Kidney (tissue), 14 donors: ENCODE data around the gene NPBWR2. TPM values are rescaled to one million over a fixed set of nuclear protein-coding genes. Genes with fewer than 3 reads are reported as not detected.

Experiments
- DNase-seq, 5 donors: peaks; one replicate each; pipeline ENCODE4 v3.0.0-alpha.2; 2013 to 2020
- FAIRE-seq: peaks from 2 replicates; lab custom pipeline; 2012; peaks lifted over from hg19 to GRCh38; lab: Jason Lieb, UNC
- H3K27ac ChIP-seq, 2 donors: one replicate each; pipeline ENCODE4 v1.7.0; 2013; ENCODE audit warnings: low read depth in 2 of 2, low read length in 2 of 2, inconsistent platforms in 1 of 2
- H3K27me3 ChIP-seq: one replicate; pipeline ENCODE4 v1.7.1; 2013; ENCODE audit warnings: low read length, inconsistent platforms; ENCODE audit not compliant: control insufficient read depth, insufficient read depth
- H3K36me3 ChIP-seq, 3 donors: one replicate each; pipeline versions ENCODE4 v1.7.0 to v1.7.1; 2013; ENCODE audit warnings: low read length in 3 of 3, control low read depth in 1 of 3, inconsistent platforms in 1 of 3; ENCODE audit not compliant: insufficient read depth in 3 of 3, control insufficient read depth in 2 of 3
- H3K4me1 ChIP-seq, 3 donors: one replicate each; pipeline versions ENCODE4 v1.7.0 to v1.7.1; 2013; ENCODE audit warnings: low read length in 3 of 3, inconsistent platforms in 1 of 3, low read depth in 1 of 3; ENCODE audit not compliant: control insufficient read depth in 2 of 3, insufficient read depth in 2 of 3
- H3K4me3 ChIP-seq, 3 donors: one replicate each; pipeline versions ENCODE4 v1.7.0 to v1.8.1; 2013; ENCODE audit warnings: low read length in 3 of 3, control low read depth in 1 of 3, inconsistent platforms in 1 of 3
- H3K9ac ChIP-seq, 3 donors: one replicate each; pipeline versions ENCODE4 v1.7.0 to v1.7.1; 2013; ENCODE audit warnings: low read length in 3 of 3, control low read depth in 1 of 3, inconsistent platforms in 1 of 3
- H3K9me3 ChIP-seq, 3 donors: one replicate each; pipeline versions ENCODE4 v1.7.0 to v1.7.1; 2013; ENCODE audit warnings: low read length in 3 of 3, control low read depth in 1 of 3, inconsistent platforms in 1 of 3; ENCODE audit not compliant: control insufficient read depth in 2 of 3, insufficient read depth in 1 of 3
- CTCF ChIP-seq: IDR thresholded peaks from 3 replicates; pipeline ENCODE4 v1.5.1; 2012; ENCODE audit warnings: mild to moderate bottlenecking, moderate library complexity, borderline replicate concordance; ENCODE audit not compliant: insufficient read depth; ENCODE audit errors: extremely low read depth
- intact Hi-C: fragments of 100-400 bp; cut with DNase I; formaldehyde crosslinking; loops from one replicate; pipeline ENCODE4 v1.11.1; 2022
- polyA plus RNA-seq: library from polyadenylated mRNA; stranded (reverse); fragments of 350-450 nt; fragmentation: Illumina TruSeq; extraction: RNeasy Lipid Tissue Mini Kit (QIAGEN cat#74804); gene quantifications from one replicate; pipeline ENCODE4 v1.2.3, GENCODE V29; 2014; ENCODE audit warnings: low read depth, low replicate concordance; ENCODE audit not compliant: insufficient read depth
- total RNA-seq: library from RNA; stranded (reverse); fragmentation: NEBNext Ultra II Directional; extraction: Animal tissue kit (Norgen Biotek cat#: 25700); gene quantifications from one replicate; pipeline ENCODE4 v1.2.1, GENCODE V29; 2021
- donor health status: control.
- donor health status: control.
- donor health status: control.
- donor health status: control.
- donor health status: control.
- donor health status: DM: yes; HTN: yes; CAD: no.
- donor health status: Normal renal cell carcinoma (clear cell type).

NPBWR2 gene
- total and polyA plus RNA-seq, 2 donors from 2014 or later: not detected

- Histone ChIP-seq H3K9ac (no peak overlapping the region), H3K27me3 (peaks cover 2% of the 10 kb centered on the region), H3K27ac (no peak overlapping the region), H3K4me3 (no peak overlapping the region), H3K9me3 (peaks cover 0 to 2% (median 0%) of the 10 kb centered on the region in 3 donors), H3K36me3 (no peaks in the 10 kb centered on the region), H3K4me1 (no peaks in the 10 kb centered on the region)
- DNase-seq (no peak), FAIRE-seq (no peak)
- no peak for TF ChIP-seq CTCF
- intact Hi-C loops: no loop called here
Measured at GRCh38 chr20:64100566-64100888, 6.8 kb downstream of the NPBWR2 start.

- H3K27me3 ChIP-seq: peaks cover 2% of the 10 kb centered on the region
- H3K27ac ChIP-seq: no peak overlapping the region
- peaks cover 0 to 2% (median 0%) of the 10 kb centered on the region in 3 donors for H3K9me3 ChIP-seq
- no peak for TF ChIP-seq CTCF
- H3K9ac ChIP-seq: no peak overlapping the region
- DNase-seq: no peak
- H3K4me1 ChIP-seq: no peaks in the 10 kb centered on the region
- intact Hi-C loops: no loop called here
- no peak for FAIRE-seq
- no peak overlapping the region for H3K4me3 ChIP-seq
- H3K36me3 ChIP-seq: no peaks in the 10 kb centered on the region
Measured at GRCh38 chr20:64099880-64100565, 7.3 kb downstream of the NPBWR2 start.

GRCh38 chr20:64099086-64099786 is 8.1 kb downstream of the NPBWR2 start:
- intact Hi-C loops: no loop called here
- Histone ChIP-seq H3K36me3 (no peaks in the 10 kb centered on the region), H3K9ac (no peak overlapping the region), H3K27me3 (peaks cover 2% of the 10 kb centered on the region), H3K4me1 (no peaks in the 10 kb centered on the region), H3K4me3 (no peak overlapping the region), H3K27ac (no peak overlapping the region), H3K9me3 (peaks cover 0 to 2% (median 0%) of the 10 kb centered on the region in 3 donors)
- TF ChIP-seq CTCF: no peak
- peak in 1 of 5 donors; percentile 65 for DNase-seq
- no peak for FAIRE-seq
